HepG2 (cell line): ENCODE measurements around the gene SLC25A51. TPM values are rescaled to one million over a fixed set of nuclear protein-coding genes. Genes with fewer than 3 reads are reported as not detected.
"Not testable (repeated sequence)": the region's sequence is repeated elsewhere in the genome, so short reads cannot be mapped to it uniquely, and the experiment has no call there.

Source experiments
- ATAC-seq: fragments of 200-7000 bp; cut with Tn5 transposase; 3 replicates; pipeline ENCODE4 v1.9.1; 2020; ENCODE audit warnings: mild to moderate bottlenecking, moderate library complexity
- BruUV-seq: library from RNA; stranded (reverse); fragments of 400-500 nt; replicated peaks from 2 replicates; lab custom pipeline; 2021; lab: Mats Ljungman, UMichigan
- CTCF ChIA-PET: fragments of 300-600 bp; formaldehyde crosslinking; extraction: SDS; loops from one replicate; lab custom pipeline; 2021; ENCODE audit warnings: low total read pairs, inconsistent platforms, low intra/inter-chr PET ratio; lab: Yijun Ruan, JAX
- POLR2A ChIA-PET: fragments of 350-600 bp; sonication (Branson Sonifier 250); formaldehyde crosslinking; loops from one replicate; lab custom pipeline; 2020; ENCODE audit warnings: antibody characterized with exemption, inconsistent platforms; lab: Yijun Ruan, JAX
- DNase-seq: peaks from one replicate; pipeline ENCODE4 v3.0.0-alpha.2; 2015; ENCODE audit warnings: low spot score
- FAIRE-seq: peaks from 3 replicates; lab custom pipeline; 2011; peaks lifted over from hg19 to GRCh38; lab: Jason Lieb, UNC
- H2AFZ ChIP-seq: one replicate; pipeline ENCODE4 v1.6.1; 2011; ENCODE audit warnings: low read length, inconsistent platforms
- H3K27ac ChIP-seq: fragments of 300-600 bp; 3 replicates; pipeline ENCODE4 v1.8.0; 2011; ENCODE audit warnings: mixed run types, mild to moderate bottlenecking, mixed read lengths, low read length, inconsistent platforms; ENCODE audit not compliant: insufficient read depth; ENCODE audit errors: extremely low read length
- H3K27me3 ChIP-seq, 2 experiments: fragments of 200-600 bp in 1 of 2; 2 replicates in 1 of 2; 3 replicates in 1 of 2; pipeline versions ENCODE4 v1.6.0 to v1.8.0; 2011; ENCODE audit warnings: low read length in 2 of 2, mild to moderate bottlenecking in 2 of 2, moderate library complexity in 2 of 2, inconsistent platforms in 1 of 2; ENCODE audit not compliant: insufficient read depth in 2 of 2, control insufficient read depth in 1 of 2
- H3K36me3 ChIP-seq, 2 experiments: fragments of 200-600 bp in 1 of 2; replicated peaks in 1 of 2; 2 replicates in 1 of 2; 3 replicates in 1 of 2; pipeline versions ENCODE4 v1.5.1 to v1.8.0; 2011; ENCODE audit warnings: low read length in 2 of 2, inconsistent platforms in 1 of 2; ENCODE audit not compliant: insufficient read depth in 2 of 2, control insufficient read depth in 1 of 2
- H3K4me1 ChIP-seq: 2 replicates; pipeline ENCODE4 v1.5.1; 2012; ENCODE audit warnings: low read length, inconsistent platforms; ENCODE audit not compliant: insufficient read depth
- H3K4me2 ChIP-seq: 2 replicates; pipeline ENCODE4 v1.6.0; 2011; ENCODE audit warnings: low read depth, low read length, inconsistent platforms
- H3K4me3 ChIP-seq, 3 experiments: fragments of 200-600 bp in 1 of 3; sonication (generic), shearing (Covaris generic) in 1 of 3; replicated peaks in 1 of 3; 2 replicates each; pipeline ENCODE4 v1.5.1; 2011 to 2016; ENCODE audit warnings: low read length in 3 of 3, inconsistent platforms in 2 of 3, low read depth in 2 of 3, mild to moderate bottlenecking in 2 of 3, control low read depth in 1 of 3, mixed read lengths in 1 of 3; ENCODE audit not compliant: insufficient read depth in 1 of 3
- H3K79me2 ChIP-seq: one replicate; pipeline ENCODE4 v1.6.1; 2011; ENCODE audit warnings: low read length, inconsistent platforms; ENCODE audit not compliant: insufficient read depth
- H3K9ac ChIP-seq: 2 replicates; pipeline ENCODE4 v1.6.0; 2011; ENCODE audit warnings: mild to moderate bottlenecking, low read depth, low read length, inconsistent platforms; ENCODE audit not compliant: insufficient read depth
- H3K9me3 ChIP-seq: 2 replicates; pipeline ENCODE4 v1.5.1; 2012; ENCODE audit warnings: mild to moderate bottlenecking, low read length
- H4K20me1 ChIP-seq: 2 replicates; pipeline ENCODE4 v1.6.0; 2011; ENCODE audit warnings: inconsistent platforms, mild to moderate bottlenecking, low read length, moderate library complexity; ENCODE audit not compliant: insufficient read depth
- MXI1 ChIP-seq: IDR thresholded peaks from 3 replicates; pipeline ENCODE4 v1.6.1; 2012; ENCODE audit warnings: low read depth, low read length, inconsistent platforms, borderline replicate concordance
- PRMT3 ChIP-seq: sonication (generic); formaldehyde crosslinking; IDR thresholded peaks from 2 replicates; pipeline ENCODE4 v1.8.1; 2022; ENCODE audit warnings: low read depth, mild to moderate bottlenecking, moderate library complexity, missing genetic modification reagents, borderline replicate concordance
- SP2 ChIP-seq: sonication (generic); formaldehyde crosslinking; IDR thresholded peaks from 2 replicates; pipeline ENCODE4 v1.5.1; 2020; ENCODE audit warnings: mild to moderate bottlenecking, missing genetic modification reagents
- TCF12 ChIP-seq, 2 experiments: fragments of 450-650 bp in 1 of 2; sonication (generic) in 1 of 2; formaldehyde crosslinking in 1 of 2; IDR thresholded peaks; 2 replicates each; pipeline versions ENCODE4 v1.6.1 to v1.8.0; 2017 to 2022; ENCODE audit warnings: antibody characterized with exemption in 1 of 2, mild to moderate bottlenecking in 1 of 2, missing genetic modification reagents in 1 of 2, moderate library complexity in 1 of 2
- ZNF292 ChIP-seq: sonication (generic); formaldehyde crosslinking; IDR thresholded peaks from 2 replicates; pipeline ENCODE4 v1.8.1; 2022; ENCODE audit warnings: mild to moderate bottlenecking, low read depth, missing genetic modification reagents, borderline replicate concordance
- ZNF619 ChIP-seq: sonication (generic); formaldehyde crosslinking; IDR thresholded peaks from 2 replicates; pipeline ENCODE4 v1.4.0; 2020; ENCODE audit warnings: mild to moderate bottlenecking, missing genetic modification reagents
- WGBS: methylation state at CpG from one replicate; pipeline ENCODE4 v1.1.6; 2017; ENCODE audit warnings: low lambda C conversion rate; 5-methylcytosine and 5-hydroxymethylcytosine counted together
- in situ Hi-C: cut with HindIII; loops from 2 replicates; pipeline ENCODE4 v1.10.0; 2017; ENCODE audit warnings: low pct_unique_long_range_greater_than_20kb; ENCODE audit not compliant: extremely low pct_ligation_motif_present
- intact Hi-C: fragments of 100-400 bp; cut with micrococcal nuclease; formaldehyde crosslinking; loops from one replicate; pipeline ENCODE4 v1.10.0; 2022; ENCODE audit not compliant: unreplicated experiment
- polyA plus RNA-seq, 8 experiments: library from polyadenylated mRNA; depleted of rRNA in 3 of 8; stranded (reverse) in 7 of 8; unstranded in 1 of 8; fragments of >200 nt; fragmentation: Illumina TruSeq in 4 of 8; extraction: Trizol in 4 of 8; gene quantifications; 2 replicates each; pipeline versions ENCODE4 v1.2.1 to v1.2.3, GENCODE V29; 2011 to 2016; ENCODE audit warnings: low read depth in 4 of 8, missing spikeins in 1 of 8, mixed read lengths in 1 of 8; ENCODE audit not compliant: insufficient read depth in 1 of 8
- total RNA-seq, 5 experiments: library from RNA; depleted of rRNA; stranded (reverse); fragments of >200 nt; fragmentation: Illumina TruSeq; extraction: Trizol; gene quantifications; 2 replicates each; pipeline ENCODE4 v1.2.3, GENCODE V29; 2016; ENCODE audit warnings: low read depth in 1 of 5
- TF ChIP-seq, protein P1 (sequence below): IDR thresholded peaks from 2 replicates; pipeline ENCODE4 v1.6.1; 2016; ENCODE audit warnings: missing compliant biosample characterization, missing genetic modification reagents, borderline replicate concordance

Gene SLC25A51
- total and polyA plus RNA-seq, 2 of the 13 experiments (the other 11 are each of a cell fraction or from before 2014, with no cell fraction given), result 14.6 to 37.7 TPM

DNA sequence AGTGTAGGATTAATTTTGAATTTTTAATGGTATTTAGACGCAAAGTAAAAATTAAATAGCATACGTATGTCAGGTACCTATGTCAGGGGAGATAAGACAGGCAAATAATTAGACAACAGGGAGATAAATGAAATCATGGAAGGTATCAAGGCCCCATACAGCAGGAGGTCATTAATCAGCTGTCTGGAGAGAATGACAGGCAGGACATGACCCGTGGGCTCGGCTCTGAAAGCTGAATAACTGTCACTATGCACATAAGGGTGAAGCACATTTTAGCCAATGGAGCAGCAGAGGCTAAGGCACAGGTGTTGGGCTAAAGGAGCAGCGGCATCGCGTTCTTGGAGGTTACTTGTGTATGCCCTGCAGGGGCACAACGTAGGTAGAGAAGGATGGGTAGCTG lies 11.9 kb downstream of the SLC25A51 start:
- TF ChIP-seq MXI1, result no peak
- no peak for TF ChIP-seq ZNF619
- no peak for TF ChIP-seq PRMT3 (CRISPR knock-in tag)
- TF ChIP-seq, protein P1, sequence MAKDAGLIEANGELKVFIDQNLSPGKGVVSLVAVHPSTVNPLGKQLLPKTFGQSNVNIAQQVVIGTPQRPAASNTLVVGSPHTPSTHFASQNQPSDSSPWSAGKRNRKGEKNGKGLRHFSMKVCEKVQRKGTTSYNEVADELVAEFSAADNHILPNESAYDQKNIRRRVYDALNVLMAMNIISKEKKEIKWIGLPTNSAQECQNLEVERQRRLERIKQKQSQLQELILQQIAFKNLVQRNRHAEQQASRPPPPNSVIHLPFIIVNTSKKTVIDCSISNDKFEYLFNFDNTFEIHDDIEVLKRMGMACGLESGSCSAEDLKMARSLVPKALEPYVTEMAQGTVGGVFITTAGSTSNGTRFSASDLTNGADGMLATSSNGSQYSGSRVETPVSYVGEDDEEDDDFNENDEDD, result no peak
- no peak for TF ChIP-seq ZNF292 (CRISPR knock-in tag)
- no peak for TF ChIP-seq TCF12 (IDR thresholded peaks at IDR 0.05)
- no peak for TF ChIP-seq TCF12 (CRISPR knock-in tag; IDR thresholded peaks at IDR 0.05)
- TF ChIP-seq SP2, result no peak
- TF ChIP-seq, all 625 proteins: peak for 0
- no peaks in the 10 kb centered on the region for H4K20me1 ChIP-seq
- DNase-seq, result no peak
- POLR2A ChIA-PET, result no interaction called here
- CTCF ChIA-PET, result no interaction called here
- WGBS, result 95% methylated on average over 8 of the region's 8 CpGs
- no peak overlapping the region for H2AFZ ChIP-seq
- intact Hi-C loops, result no loop called here
- no peak overlapping the region for H3K9ac ChIP-seq
- H3K79me2 ChIP-seq, result no peaks in the 10 kb centered on the region
- H3K4me1 ChIP-seq, result no peaks in the 10 kb centered on the region
- no peaks in the 10 kb centered on the region for H3K9me3 ChIP-seq
- peaks cover 5 to 32% of the 10 kb centered on the region in 2 experiments; a peak in 4 of 5 replicates for H3K36me3 ChIP-seq
- no peak overlapping the region for H3K4me2 ChIP-seq
- no peaks in the 10 kb centered on the region for H3K27me3 ChIP-seq
- no peak overlapping the region for H3K27ac ChIP-seq
- in situ Hi-C loops, result no loop called here
- BruUV-seq, result no TSS peak
- FAIRE-seq, result no peak
- H3K4me3 ChIP-seq, result no peak overlapping the region
- no peak for ATAC-seq

DNA sequence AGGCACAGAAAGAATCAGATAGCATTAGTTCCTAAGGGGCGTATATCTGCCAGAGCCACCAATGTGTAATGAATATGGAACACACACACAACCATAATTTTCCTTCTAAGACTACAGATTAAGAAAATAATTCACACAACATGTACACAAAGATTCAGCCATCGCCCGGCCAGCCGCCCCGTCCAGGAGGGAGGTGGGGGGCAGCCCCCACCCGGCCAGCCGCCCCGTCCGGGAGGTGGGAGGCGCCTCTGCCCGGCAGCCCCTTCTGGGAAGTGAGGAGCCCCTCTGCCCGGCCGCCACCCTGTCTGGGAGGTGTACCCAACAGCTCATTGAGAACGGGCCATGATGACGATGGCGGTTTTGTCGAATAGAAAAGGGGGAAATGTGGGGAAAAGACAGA lies 12.9 kb downstream of the SLC25A51 start:
- FAIRE-seq, H3K27me3 ChIP-seq, BruUV-seq, H4K20me1 ChIP-seq, H3K4me2 ChIP-seq, H3K9ac ChIP-seq, H2AFZ ChIP-seq, H3K4me1 ChIP-seq, intact Hi-C loops, H3K9me3 ChIP-seq, H3K4me3 ChIP-seq, DNase-seq, ATAC-seq, in situ Hi-C loops, H3K79me2 ChIP-seq, CTCF ChIA-PET, H3K27ac ChIP-seq, POLR2A ChIA-PET: not testable (repeated sequence)
- H3K36me3 ChIP-seq, result peaks cover 5 to 28% of the 10 kb centered on the region in 2 experiments; a peak in 4 of 5 replicates
- 97% methylated on average over 17 of the region's 17 CpGs for WGBS
